Spleen (tissue), 7 donors: ENCODE measurements around the gene REXO1.

ENCODE experiments used
- CTCF ChIP-seq, 11 experiments: fragments of 200-600 bp in 7 of 11; fragments of 450-650 bp in 4 of 11; sonication (generic) in 4 of 11; IDR thresholded peaks in 8 of 11; conservative IDR thresholded peaks in 3 of 11; 1 replicate in 7 of 11; 2 replicates in 4 of 11; pipeline versions ENCODE4 v1.4.0 to v1.8.0; 2016 to 2021; ENCODE audit warnings: antibody characterized with exemption in 11 of 11, inconsistent platforms in 4 of 11, mild to moderate bottlenecking in 1 of 11
- POLR2AphosphoS5 ChIP-seq, 3 donors: sonication (generic); formaldehyde crosslinking; IDR thresholded peaks; one replicate each; pipeline ENCODE4 v1.5.1; 2017; ENCODE audit warnings: antibody characterized with exemption in 3 of 3
- donor health status: DM: no; HTN: no; CAD: no; lungs with moderate emphysema.
- donor health status: DM: no; HTN: no; CAD: no.
- donor health status: DM: no; HTN: no; CAD: no.

- TF ChIP-seq POLR2AphosphoS5 (IDR thresholded peaks at IDR 0.05) (peak; percentile 36 to 67 (median 56)), CTCF (IDR thresholded peaks at IDR 0.05 in 8 of 11, conservative IDR thresholded peaks at IDR 0.05 in 3 of 11) (no peak)
Observed at GRCh38 chr19:1847684-1848398, 442 bp downstream of the REXO1 start.
